ENCODE results near the gene ORM1.

DNA sequence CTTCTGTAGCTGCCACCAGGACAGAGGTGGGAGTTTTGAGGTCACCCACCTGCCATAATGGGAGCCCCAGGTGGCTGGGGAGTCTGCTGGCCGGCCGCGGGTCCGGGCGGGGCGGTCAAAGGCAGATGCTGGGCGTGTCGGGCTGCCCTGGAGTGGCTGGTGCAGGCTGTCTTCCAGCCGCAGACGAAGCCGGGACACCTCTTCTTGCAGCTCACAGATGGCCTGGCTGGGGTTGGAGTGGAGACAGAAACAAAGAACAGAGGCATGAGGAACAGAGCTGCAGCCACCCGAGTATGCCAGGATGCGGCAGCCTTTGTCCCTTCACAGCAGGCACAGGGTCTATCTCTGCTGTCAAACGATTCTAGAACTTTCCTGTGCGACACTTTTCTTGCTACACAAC lies 24.8 kb downstream of the ORM1 start:
- TF ChIP-seq, protein P1, sequence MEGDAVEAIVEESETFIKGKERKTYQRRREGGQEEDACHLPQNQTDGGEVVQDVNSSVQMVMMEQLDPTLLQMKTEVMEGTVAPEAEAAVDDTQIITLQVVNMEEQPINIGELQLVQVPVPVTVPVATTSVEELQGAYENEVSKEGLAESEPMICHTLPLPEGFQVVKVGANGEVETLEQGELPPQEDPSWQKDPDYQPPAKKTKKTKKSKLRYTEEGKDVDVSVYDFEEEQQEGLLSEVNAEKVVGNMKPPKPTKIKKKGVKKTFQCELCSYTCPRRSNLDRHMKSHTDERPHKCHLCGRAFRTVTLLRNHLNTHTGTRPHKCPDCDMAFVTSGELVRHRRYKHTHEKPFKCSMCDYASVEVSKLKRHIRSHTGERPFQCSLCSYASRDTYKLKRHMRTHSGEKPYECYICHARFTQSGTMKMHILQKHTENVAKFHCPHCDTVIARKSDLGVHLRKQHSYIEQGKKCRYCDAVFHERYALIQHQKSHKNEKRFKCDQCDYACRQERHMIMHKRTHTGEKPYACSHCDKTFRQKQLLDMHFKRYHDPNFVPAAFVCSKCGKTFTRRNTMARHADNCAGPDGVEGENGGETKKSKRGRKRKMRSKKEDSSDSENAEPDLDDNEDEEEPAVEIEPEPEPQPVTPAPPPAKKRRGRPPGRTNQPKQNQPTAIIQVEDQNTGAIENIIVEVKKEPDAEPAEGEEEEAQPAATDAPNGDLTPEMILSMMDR (conservative IDR thresholded peaks at IDR 0.05; ENCODE audit: low read length): no peak
- no peak for TF ChIP-seq EZH2phosphoT487 (IDR thresholded peaks at IDR 0.05; ENCODE audit: borderline replicate concordance, low read depth, low read length)
